SU-DHL-6 (cell line): Measurements from ENCODE around the gene RRAS2.

Source experiments
- EZH2phosphoT487 ChIP-seq: fragments of 200-600 bp; sonication (generic), shearing (Covaris generic); conservative IDR thresholded peaks from 2 replicates; pipeline ENCODE4 v1.6.1; 2018; ENCODE audit warnings: mild to moderate bottlenecking, antibody characterized with exemption, low read length, moderate library complexity, mixed read lengths
- TF ChIP-seq, protein P1 (sequence below): fragments of 200-600 bp; sonication (generic); IDR thresholded peaks from one replicate; pipeline ENCODE4 v1.5.1; 2017; ENCODE audit warnings: antibody characterized with exemption, mild to moderate bottlenecking, low read length, moderate library complexity; ENCODE audit not compliant: insufficient read depth, poor library complexity, severe bottlenecking

DNA sequence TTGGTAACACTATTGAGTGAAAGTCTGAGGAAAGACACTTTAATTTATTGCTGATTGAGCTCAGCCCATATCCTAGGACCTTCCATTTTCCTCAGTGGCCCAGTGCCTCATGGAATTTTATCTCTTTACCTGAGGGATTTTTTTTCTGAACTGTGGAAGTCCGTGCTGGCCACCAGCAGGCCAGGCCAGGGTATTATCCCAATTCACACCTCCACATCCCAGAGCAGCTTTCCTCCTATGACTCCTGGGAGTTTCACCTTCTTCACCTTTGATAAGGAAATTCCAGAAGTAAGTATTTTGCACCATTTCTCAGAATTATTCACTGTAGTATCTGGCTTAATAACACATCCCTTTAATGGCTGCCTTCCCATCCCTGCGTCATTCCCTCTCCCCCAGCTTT is 13.0 kb upstream of the RRAS2 start:
- TF ChIP-seq, protein P1, sequence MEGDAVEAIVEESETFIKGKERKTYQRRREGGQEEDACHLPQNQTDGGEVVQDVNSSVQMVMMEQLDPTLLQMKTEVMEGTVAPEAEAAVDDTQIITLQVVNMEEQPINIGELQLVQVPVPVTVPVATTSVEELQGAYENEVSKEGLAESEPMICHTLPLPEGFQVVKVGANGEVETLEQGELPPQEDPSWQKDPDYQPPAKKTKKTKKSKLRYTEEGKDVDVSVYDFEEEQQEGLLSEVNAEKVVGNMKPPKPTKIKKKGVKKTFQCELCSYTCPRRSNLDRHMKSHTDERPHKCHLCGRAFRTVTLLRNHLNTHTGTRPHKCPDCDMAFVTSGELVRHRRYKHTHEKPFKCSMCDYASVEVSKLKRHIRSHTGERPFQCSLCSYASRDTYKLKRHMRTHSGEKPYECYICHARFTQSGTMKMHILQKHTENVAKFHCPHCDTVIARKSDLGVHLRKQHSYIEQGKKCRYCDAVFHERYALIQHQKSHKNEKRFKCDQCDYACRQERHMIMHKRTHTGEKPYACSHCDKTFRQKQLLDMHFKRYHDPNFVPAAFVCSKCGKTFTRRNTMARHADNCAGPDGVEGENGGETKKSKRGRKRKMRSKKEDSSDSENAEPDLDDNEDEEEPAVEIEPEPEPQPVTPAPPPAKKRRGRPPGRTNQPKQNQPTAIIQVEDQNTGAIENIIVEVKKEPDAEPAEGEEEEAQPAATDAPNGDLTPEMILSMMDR = no peak
- no peak for TF ChIP-seq EZH2phosphoT487
